NCI-H526 treated with DMSO at 0.1 percent for 48 hours (cell line): ENCODE data around the gene CEP19.

Experiments used
- DNase-seq: peaks from one replicate; lab custom pipeline; 2025; lab: John Stamatoyannopoulos, UW

The CEP19 gene

GRCh38 chr3:196662711-196663571 lies 49.1 kb downstream of the CEP19 start:
- DNase-seq = peak; percentile 64

DNA sequence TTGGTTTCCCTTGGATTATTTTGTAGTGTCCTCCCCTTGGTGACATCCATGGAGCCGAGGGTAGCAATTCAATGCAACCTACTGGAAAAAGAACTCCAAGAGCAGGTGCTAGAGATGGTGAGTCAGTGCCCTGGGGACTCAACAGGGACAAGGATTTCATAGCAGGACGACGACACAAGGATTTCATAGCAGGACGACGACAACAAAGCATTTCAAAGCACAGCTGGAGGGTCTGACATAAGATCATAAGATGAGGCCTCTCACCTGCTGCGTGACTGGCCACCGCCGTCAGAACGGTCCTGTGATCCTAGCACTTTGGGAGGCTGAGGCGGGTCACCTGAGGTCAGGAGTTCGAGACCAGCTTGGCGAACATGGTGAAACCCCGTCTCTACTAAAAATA lies 50.0 kb downstream of the CEP19 start:
- no peak for DNase-seq

GRCh38 chr3:196661400-196661799 lies 50.6 kb downstream of the CEP19 start:
- DNase-seq = no peak

DNA sequence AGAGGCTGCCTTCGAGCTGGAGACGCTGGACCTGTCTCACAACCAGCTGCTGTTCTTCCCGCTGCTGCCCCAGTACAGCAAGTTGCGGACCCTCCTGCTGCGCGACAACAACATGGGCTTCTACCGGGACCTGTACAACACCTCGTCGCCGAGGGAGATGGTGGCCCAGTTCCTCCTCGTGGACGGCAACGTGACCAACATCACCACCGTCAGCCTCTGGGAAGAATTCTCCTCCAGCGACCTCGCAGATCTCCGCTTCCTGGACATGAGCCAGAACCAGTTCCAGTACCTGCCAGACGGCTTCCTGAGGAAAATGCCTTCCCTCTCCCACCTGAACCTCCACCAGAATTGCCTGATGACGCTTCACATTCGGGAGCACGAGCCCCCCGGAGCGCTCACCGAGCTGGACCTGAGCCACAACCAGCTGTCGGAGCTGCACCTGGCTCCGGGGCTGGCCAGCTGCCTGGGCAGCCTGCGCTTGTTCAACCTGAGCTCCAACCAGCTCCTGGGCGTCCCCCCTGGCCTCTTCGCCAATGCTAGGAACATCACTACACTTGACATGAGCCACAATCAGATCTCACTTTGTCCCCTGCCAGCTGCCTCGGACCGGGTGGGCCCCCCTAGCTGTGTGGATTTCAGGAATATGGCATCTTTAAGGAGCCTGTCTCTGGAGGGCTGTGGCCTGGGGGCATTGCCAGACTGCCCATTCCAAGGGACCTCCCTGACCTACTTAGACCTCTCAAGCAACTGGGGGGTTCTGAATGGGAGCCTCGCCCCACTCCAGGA lies 51.5 kb downstream of the CEP19 start:
- DNase-seq = no peak

DNA sequence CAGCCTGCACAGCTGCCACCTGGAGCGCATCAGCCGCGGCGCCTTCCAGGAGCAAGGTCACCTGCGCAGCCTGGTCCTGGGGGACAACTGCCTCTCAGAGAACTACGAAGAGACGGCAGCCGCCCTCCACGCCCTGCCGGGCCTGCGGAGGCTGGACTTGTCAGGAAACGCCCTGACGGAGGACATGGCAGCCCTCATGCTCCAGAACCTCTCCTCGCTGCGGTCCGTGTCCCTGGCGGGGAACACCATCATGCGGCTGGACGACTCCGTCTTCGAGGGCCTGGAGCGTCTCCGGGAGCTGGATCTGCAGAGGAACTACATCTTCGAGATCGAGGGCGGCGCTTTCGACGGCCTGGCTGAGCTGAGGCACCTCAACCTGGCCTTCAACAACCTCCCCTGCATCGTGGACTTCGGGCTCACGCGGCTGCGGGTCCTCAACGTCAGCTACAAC lies 52.1 kb downstream of the CEP19 start:
- DNase-seq = no peak
